Measurements from ENCODE around the gene PCDHA12. TPM values are rescaled to one million over a fixed set of nuclear protein-coding genes. Genes with fewer than 3 reads are reported as not detected.
"Not testable (repeated sequence)": the region's sequence is repeated elsewhere in the genome, so short reads cannot be mapped to it uniquely, and the experiment has no call there.

Gene PCDHA12
- total RNA-seq, 1 donor from 2014 or later, result not detected

GRCh38 chr5:140835622-140836510 is 39.2 kb upstream of the PCDHA12 start:
- H3K9me3 Mint-ChIP-seq, result peaks cover 4% of the 10 kb centered on the region
- POLR2A ChIA-PET, result no interaction called here
- H3K27ac Mint-ChIP-seq, result no peak overlapping the region
- intact Hi-C loops (cut with micrococcal nuclease), result no loop called here
- no peaks in the 10 kb centered on the region for H3K36me3 Mint-ChIP-seq (ENCODE audit: low read depth)
- no peaks in the 10 kb centered on the region for H3K4me1 Mint-ChIP-seq
- ATAC-seq (ENCODE audit: low read depth) (no peak), DNase-seq (no peak)
- TF ChIP-seq CTCF (IDR thresholded peaks at IDR 0.05), result no peak
- no peak overlapping the region for H3K4me3 Mint-ChIP-seq
- H3K27me3 Mint-ChIP-seq, result peaks cover 16% of the 10 kb centered on the region
- CTCF ChIA-PET, result no interaction called here

- no peak for TF ChIP-seq CTCF (IDR thresholded peaks at IDR 0.05)
Measured at GRCh38 chr5:140840978-140841962, 33.8 kb upstream of the PCDHA12 start, which contains the start of gene PCDHA8. TSS of gene PCDHA8 (plus strand) at chr5:140841187. CDS start at chr5:140841322, 135 bp downstream.

GRCh38 chr5:140842798-140843733 is 32.0 kb upstream of the PCDHA12 start:
- H3K27ac Mint-ChIP-seq, result no peak overlapping the region
- POLR2A ChIA-PET, result no interaction called here
- no peak for ATAC-seq (ENCODE audit: low read depth)
- intact Hi-C loops (cut with micrococcal nuclease), result no loop called here
- no peak overlapping the region for H3K4me3 Mint-ChIP-seq
- peaks cover 4% of the 10 kb centered on the region for H3K9me3 Mint-ChIP-seq
- no peak for DNase-seq
- H3K36me3 Mint-ChIP-seq (ENCODE audit: low read depth), result no peaks in the 10 kb centered on the region
- CTCF ChIA-PET, result no interaction called here
- H3K4me1 Mint-ChIP-seq, result no peaks in the 10 kb centered on the region
- TF ChIP-seq CTCF (IDR thresholded peaks at IDR 0.05), result no peak
- H3K27me3 Mint-ChIP-seq, result peaks cover 2% of the 10 kb centered on the region

More at GRCh38 chr5:140840978-140841962, 33.8 kb upstream of the PCDHA12 start, which contains the start of gene PCDHA8:
- ChIA-PET CTCF (interaction anchor here (1.1 kb wide), 1 partner anchor 18 kb away, joined by 4 read pairs; no protein-coding TSS in a partner anchor), POLR2A (no interaction called here)
- H3K27me3 Mint-ChIP-seq, result peaks cover 2% of the 10 kb centered on the region
- intact Hi-C loops (cut with micrococcal nuclease), result no loop called here
- DNase-seq (no peak), ATAC-seq (ENCODE audit: low read depth) (no peak)
- H3K9me3 Mint-ChIP-seq, result peaks cover 4% of the 10 kb centered on the region
- no peak within 1 kb of the TSS for H3K27ac Mint-ChIP-seq
- no peaks in the 10 kb centered on the region for H3K4me1 Mint-ChIP-seq
- H3K4me3 Mint-ChIP-seq, result no peak within 1 kb of the TSS
- H3K36me3 Mint-ChIP-seq (ENCODE audit: low read depth), result no peaks in the 10 kb centered on the region

GRCh38 chr5:140848139-140849102 is 26.7 kb upstream of the PCDHA12 start, which contains the start of gene PCDHA9:
TSS of gene PCDHA9 (plus strand) at chr5:140848382. CDS start at chr5:140848496, 114 bp downstream.
- ATAC-seq (ENCODE audit: low read depth); H3K4me3 Mint-ChIP-seq; DNase-seq; POLR2A ChIA-PET; intact Hi-C loops (cut with micrococcal nuclease); H3K9me3 Mint-ChIP-seq; H3K4me1 Mint-ChIP-seq; H3K36me3 Mint-ChIP-seq (ENCODE audit: low read depth); H3K27me3 Mint-ChIP-seq; H3K27ac Mint-ChIP-seq; CTCF ChIA-PET: not testable (repeated sequence)

- CTCF ChIA-PET; H3K4me1 Mint-ChIP-seq; DNase-seq; ATAC-seq (ENCODE audit: low read depth); H3K9me3 Mint-ChIP-seq; H3K36me3 Mint-ChIP-seq (ENCODE audit: low read depth); POLR2A ChIA-PET; H3K27me3 Mint-ChIP-seq; H3K27ac Mint-ChIP-seq; intact Hi-C loops (cut with micrococcal nuclease); H3K4me3 Mint-ChIP-seq: not testable (repeated sequence)
Measured at GRCh38 chr5:140849831-140850634, 25.1 kb upstream of the PCDHA12 start.

Measured in activated B cell treated with CpG ODN at 0.5 μM for 24 hours (primary cell).